ENCODE measurements around the gene EPS8.
"Not testable (repeated sequence)": the region's sequence is repeated elsewhere in the genome, so short reads cannot be mapped to it uniquely, and the experiment has no call there.

The EPS8 gene

DNA sequence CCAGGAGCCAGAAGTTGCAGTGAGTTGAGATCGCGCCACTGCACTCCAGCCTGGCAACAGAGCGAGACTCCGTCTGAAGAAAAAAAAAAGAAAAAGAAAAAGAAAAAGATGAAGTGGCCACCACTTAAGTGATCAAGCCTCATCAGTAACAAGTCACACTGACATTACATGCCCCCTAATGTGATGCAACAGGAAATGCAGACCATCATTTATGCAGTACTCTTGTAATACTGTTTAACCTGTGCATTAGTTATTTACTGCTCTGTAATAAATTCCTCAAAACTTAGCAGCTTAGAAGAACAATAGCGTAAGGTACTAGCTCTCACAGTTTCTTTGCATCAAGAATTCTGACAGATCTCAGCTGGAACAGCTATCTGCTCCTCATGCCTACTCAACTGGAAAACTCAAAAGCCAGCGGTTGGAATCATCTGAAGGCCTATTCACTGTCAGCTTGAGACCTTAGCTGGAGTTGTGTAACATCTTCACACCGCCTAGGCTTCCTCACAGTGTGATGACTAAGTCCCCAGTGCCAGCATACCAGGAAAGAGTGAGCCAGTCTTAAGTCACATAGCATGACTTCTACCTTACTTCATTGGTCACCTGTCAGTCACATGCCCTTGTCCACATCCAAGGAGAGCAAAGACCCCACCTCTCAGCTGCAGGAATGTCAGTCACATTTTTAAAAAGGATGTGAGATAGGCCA lies 31.5 kb downstream of the EPS8 start:
- DNase-seq (ENCODE audit: low read depth in 4 of 4, low spot score in 1 of 4): no peak

DNA sequence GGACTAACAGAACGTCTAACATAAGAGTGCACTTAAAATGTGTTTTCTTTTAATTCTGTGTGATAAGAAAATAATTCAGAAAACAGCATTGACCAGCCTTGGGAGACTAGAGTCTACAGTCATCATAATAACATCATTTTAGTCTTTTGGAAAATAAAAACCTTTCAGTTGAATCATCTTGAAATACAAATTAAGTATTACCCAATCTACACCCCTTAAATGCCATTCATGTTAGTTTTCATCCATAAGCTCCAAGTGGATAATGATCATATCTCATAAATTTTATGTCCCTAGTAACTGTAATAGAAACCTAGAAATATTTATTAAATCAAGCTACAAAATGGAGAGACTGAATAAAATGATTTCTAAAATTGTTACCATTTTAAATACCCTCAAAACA lies 32.4 kb downstream of the EPS8 start:
- no peak for DNase-seq (ENCODE audit: low read depth in 4 of 4, low spot score in 1 of 4)

DNA sequence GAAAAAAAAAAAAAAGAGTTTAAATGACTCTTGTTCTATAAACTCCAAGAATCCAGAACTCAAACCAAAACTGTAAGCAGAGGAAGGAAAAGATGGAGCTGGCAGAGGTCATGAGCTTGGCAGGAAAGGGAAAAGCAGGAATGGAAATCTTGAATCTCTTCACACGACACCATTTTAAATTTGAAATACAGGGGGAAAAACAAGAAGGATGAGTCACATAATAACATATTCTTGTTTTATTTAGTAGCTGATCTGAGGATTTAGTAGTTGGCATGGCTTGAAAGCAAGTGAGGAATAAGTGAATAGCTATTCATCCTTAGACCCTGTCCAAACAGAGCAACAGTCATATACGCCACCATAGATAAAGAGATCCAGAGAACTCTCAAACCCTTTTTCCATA lies 35.0 kb downstream of the EPS8 start:
- no peak for DNase-seq (ENCODE audit: low read depth in 4 of 4, low spot score in 1 of 4)

DNA sequence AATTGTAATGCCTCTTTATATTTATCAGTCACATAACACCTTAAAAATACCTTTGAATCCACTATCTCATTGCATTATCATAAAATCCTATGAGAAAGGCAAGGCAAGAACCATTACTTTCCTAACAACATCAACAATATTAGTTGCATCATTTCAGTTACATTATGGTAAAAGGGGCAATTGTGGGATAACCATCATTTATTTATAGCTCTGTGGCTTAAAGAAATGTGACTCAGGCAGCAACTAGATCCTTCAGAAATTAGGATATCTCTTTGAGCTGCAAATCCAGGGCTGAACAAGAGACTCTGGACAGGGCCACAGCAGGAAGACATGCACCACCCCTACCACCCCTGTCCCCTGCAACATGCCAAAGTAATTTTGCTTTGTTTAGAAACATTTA lies 36.4 kb downstream of the EPS8 start:
- no peak for DNase-seq (ENCODE audit: low read depth in 4 of 4, low spot score in 1 of 4)

DNA sequence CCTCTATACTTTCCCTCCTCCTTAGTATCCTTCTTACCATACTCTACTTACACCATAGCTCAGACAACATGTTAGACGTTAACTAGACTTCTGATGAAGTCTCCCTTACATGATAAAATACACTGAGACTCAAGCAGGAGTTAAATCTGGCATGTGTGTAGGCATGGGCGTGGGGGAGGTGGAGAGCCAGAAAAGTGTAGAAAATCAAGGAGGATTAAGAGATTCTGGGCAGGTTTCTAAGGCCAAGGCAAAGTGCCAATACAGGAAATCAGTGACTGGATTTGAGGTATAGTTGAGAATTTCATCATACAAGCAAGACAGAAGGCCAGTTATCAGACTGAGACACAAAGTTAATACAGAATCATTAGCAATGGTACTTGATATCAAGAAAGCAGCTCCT lies 37.4 kb downstream of the EPS8 start:
- no peak for DNase-seq (ENCODE audit: low read depth in 4 of 4, low spot score in 1 of 4)

DNA sequence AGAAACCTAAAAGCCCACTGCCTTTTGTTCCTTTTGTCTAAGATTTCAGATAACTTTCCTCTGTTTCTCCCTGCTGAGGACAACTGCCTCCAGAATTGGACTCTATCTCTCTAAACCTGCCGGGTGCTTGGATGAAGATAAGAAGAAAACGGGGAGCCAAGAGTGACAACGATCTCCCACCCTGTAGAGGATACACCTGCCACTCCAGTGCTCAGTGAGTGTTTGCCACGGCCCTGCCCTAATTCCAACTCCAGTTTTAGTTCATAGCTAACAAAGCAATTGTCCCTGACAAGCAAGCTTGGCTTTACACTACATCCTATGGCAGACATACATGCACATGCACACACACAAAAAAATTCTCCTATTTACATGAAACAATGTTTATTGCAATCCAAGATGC lies 39.3 kb downstream of the EPS8 start:
- no peak for DNase-seq (ENCODE audit: low read depth in 4 of 4, low spot score in 1 of 4)

DNA sequence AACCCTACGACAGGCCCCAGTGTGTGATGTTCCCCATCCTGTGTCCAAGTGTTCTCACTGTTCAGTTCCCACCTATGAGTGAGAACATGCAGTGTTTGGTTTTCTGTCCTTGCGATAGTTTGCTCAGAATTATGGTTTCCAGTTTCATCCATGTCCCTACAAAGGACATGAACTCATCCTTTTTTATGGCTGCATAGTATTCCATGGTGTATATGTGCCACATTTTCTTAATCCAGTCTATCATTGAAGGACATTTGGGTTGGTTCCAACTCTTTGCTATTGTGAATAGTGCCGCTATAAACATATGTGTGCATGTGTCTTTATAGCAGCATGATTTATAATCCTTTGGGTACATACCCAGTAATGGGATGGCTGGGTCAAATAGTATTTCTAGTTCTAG lies 47.3 kb downstream of the EPS8 start:
- not testable (repeated sequence) for DNase-seq (ENCODE audit: low read depth in 4 of 4, low spot score in 1 of 4)

DNA sequence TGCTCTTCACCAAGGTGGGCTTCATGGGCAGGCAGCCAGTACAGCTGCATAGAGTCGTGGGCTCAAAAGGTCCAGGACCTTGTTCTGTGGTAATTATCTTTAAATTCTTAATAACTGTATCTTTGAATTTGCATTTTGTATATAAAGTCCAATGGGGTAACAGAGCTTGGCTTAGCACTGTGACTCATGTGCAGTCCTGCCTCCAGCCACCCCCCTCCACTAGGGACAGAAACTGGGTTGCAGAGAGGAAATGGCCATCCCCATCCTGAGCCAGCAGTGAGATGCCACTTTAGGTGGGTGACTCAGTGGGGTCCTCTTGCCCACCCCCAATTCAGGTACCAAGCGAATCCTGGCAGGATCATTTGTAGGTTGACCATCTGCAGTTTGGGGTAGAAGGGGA lies 48.1 kb downstream of the EPS8 start:
- DNase-seq (ENCODE audit: low read depth in 4 of 4, low spot score in 1 of 4): no peak

DNA sequence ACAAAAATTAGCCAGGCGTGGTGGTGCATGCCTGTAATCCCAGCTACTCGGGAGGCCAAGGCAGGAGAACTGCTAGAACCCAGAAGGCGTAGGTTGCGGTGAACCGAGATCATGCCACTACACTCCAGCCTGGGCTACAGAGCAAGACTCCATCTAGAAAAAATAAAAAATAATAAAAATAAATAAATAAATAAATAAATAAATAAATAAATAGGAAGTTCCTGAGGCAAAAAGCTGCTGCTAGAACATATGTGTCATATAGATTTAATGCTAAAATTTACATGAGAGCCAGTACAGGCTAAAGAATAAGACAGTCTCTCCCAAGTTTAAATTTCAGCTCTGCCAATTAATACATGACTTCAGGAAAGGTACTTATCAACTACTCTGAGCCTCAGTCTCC lies 48.8 kb downstream of the EPS8 start:
- DNase-seq (ENCODE audit: low read depth in 4 of 4, low spot score in 1 of 4): not testable (repeated sequence)

DNA sequence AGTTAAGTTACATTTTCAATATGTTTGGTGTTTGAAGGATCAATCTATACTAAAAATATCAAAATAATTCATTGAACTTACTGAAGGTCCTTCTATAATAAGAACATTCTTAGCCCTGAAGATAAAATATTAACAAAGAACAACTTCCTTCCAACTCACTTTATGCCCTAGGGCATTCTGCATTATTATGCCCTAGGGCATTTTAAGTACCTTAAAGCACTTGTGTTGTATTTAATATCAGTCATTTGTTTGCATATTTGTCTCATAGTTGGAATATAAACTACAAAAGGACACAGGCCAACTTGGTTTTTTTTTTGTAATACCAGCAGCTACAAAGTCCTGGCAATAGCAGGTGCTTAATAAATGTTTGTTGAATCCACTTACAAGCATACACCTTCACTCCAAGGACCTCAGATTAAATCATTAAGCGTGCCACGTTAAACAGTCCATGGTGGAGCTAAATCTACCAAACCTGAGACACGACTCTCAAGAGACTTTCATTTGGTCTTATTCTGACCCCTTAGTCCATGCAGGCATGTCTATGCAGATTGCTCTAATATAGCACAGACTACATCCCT lies 50.7 kb downstream of the EPS8 start:
- DNase-seq (ENCODE audit: low read depth in 4 of 4, low spot score in 1 of 4): no peak

DNA sequence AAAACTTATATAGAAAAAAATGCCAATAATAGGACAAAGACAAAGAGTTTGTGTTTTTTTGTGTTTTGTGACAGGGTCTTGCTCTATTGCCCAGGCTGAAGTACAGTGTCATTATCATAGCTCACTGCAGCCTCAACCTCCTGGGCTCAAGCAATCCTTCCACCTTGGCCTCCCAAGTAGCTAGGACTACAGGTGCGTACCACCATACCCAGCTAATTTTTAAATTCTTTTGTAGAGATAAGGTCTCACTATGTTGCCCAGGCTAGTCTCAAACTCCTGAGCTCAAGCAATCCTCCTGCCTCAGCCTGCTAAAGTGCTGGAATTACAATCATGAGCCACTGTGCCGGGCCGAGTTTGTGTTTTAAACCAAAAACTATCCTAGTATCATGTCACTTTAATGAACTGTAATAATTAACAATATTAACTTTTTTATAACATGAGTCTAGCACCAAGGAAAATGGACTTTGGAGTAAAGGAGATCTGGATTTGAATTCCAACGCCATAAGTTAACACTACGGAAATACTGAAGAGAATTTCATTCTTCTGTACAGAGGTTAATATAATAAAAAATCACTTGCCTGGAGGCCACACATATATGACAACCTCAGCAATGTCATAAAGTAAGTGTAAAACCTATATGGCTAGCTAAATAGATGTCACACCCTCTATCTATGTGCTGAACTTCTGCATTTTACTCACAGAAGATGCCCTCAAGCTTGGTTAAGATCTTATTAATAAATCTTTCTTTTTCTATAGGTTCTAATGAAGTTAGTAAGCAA lies 53.2 kb downstream of the EPS8 start:
- no peak for DNase-seq (ENCODE audit: low read depth in 4 of 4, low spot score in 1 of 4)

DNA sequence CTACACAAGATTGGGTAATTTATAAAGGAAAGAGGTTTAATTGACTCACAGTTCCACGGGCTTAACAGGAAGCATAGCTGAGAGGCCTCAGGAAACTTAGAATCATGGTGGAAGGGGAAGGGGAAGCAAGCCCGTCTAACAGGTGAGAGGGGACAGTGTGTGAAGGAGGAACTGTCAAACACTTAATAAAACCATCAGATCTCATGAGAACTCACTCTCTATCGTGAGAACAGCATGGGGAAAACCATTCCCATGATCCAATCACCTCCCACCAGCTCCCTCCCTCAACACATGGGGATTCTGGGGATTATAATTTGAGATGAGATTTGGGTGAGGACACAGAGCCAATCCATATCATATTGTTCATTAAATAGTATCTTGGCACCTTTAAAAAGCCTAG lies 56.1 kb downstream of the EPS8 start:
- DNase-seq (ENCODE audit: low read depth in 4 of 4, low spot score in 1 of 4): no peak

DNA sequence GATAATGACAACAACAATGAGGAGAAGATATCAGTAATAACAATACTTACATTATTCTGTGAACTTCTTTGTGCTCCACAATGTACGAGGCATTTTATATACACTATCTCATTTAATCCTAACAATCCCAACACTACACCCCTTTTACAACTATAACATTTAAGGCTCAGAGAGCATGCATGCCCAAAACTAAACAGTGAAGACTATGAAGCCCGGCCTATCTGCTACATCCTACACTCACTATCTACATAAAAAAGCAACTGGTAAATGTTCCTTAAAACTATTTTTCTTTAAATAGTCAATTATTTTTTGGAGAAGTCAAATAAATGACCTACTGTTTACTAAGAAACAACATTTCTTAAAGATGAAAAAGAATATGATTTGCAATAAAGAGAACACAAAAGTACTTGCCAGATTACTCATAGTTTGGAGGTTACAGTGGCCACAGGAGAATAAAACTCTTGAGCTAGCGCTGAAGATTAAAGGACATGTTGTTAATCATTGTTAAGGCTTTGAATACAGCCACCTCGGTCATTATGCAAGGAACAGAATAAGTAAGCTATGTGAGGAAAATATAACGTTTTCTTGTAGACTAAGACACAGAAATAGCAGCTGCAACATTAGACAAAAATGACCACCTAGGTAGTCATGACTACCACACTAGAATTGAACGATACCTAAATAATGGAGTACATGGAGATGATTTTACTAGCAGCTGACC lies 56.7 kb downstream of the EPS8 start:
- DNase-seq (ENCODE audit: low read depth in 4 of 4, low spot score in 1 of 4): no peak

DNA sequence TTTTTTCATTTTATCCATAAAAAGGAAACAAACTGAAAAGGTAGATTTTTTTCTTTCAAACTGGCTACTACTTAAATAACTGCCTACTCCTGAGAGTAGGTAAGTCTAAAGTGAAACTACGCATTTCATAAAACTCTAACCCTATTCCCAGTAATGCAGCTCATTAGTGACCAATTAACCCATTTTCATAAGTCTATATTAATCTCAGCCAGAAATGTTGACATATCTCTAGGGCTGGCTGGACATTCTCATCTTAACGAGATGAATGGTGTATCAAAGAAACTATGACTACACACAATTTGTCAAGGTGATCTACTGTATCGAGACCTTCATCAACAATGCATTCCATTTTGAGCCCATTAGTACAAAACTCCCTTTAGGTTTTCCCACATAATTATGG lies 57.2 kb downstream of the EPS8 start:
- DNase-seq (ENCODE audit: low read depth in 4 of 4, low spot score in 1 of 4): no peak

DNA sequence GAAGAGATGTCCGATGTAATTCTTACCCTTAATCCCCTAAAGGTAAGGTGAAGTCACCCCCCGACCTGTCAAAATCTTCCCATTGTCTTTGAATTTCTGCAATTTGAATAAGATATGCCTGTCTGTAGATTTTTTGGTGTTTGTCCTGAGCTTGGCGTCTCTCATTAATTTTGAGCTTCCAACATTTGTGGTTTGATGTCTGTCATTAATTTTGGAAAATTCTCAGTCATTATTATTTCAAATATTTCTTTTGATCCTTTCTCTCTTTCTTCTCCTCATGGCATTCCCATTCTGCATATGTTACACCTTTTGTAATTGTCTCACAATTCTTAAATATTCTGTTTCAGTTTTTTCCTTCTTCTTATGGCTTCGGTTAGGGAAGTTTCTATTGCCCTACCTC lies 60.1 kb downstream of the EPS8 start:
- DNase-seq (ENCODE audit: low read depth in 4 of 4, low spot score in 1 of 4): no peak

DNA sequence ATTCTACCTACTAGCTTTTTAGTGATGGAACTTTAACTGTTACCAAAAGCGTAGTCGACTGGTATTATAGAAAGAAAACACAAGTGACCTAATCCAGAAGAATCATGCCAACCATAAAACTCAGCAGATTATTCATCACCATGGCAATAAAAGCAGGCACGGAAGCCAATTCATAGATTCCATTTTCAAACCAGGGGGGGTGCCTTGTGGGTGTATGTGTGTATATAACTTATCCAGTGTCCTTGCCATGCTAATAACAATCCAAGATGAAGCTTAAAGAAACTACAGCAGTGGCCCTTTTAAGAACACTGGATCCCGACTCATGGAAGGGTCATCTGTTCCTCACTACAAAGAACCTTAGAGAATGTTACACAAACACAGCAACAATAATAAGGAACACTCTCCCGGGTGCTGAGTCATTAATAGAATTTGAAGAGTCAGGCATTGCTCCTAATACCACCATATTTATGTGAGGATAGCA lies 61.0 kb downstream of the EPS8 start:
- no peak for DNase-seq (ENCODE audit: low read depth in 4 of 4, low spot score in 1 of 4)

DNA sequence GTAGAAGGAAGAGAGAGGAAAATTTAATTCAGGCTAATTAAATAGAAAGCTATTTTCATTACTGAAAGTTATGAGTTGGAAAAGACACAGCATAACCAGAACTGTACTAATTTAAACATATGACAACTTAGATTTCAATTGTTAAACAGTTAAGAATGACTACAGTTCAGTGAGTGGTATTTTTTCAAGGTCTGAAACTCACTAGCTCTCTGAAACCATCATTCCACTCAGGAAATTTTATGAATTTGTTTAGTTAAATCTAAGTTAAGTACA lies 62.4 kb downstream of the EPS8 start:
- no peak for DNase-seq (ENCODE audit: low read depth in 4 of 4, low spot score in 1 of 4)

DNA sequence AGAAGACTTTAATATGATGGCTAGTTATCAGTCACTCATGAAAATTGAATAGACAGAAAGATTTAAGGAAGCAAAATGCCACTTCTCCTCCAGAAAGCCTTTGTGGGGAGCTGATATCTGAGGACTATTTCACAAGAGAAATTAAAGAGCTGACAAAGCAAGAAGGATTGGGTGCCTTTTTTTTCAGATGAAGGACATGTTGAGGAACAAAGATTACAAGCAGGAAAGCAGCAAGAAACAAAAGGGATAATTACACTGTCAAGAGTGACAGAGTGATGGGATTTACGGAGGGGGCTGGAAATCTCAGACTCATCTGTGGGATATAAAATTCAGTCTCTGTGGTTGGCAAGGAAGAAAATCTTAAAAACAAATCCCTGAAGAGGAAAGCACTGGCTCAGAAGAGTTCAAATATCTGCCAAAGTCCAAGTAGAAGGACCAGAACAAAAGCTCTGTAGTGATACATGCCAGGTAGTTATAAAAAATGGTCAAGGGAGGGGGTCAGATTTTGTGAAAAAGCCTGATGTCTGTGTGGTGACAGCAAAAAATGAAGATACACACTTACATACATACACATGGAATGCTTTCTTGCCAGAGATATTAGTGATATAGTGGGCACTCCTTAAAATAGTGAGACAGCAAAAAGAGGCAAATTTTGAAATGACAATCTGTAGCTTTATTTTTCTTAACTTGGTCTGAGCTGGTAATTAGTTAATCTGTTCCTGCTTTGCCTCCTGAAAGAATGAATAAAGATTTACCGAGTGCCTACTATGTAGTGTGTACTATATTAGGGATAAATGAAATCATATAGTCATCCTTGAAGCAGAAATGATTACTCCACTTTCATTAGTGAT lies 62.9 kb downstream of the EPS8 start:
- no peak for DNase-seq (ENCODE audit: low read depth in 4 of 4, low spot score in 1 of 4)

DNA sequence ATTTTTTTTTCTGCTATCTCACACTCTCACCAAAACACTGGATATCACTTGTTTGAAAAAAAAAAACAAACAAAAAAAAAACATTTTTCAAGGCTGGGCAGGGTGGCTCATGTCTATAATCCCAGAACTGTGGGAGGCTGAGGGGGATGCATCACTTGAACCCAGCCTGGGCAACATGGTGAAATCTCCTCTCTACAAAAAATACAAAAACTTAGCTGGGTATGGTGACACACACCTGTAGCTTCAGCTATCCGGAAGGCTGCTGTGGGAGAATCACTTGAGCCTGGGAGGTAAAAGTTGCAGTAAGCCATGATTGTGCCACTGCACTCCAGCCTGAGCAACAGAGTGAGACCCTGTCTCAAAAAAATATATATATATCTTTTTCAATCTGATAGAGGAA lies 66.2 kb downstream of the EPS8 start:
- DNase-seq (ENCODE audit: low read depth in 4 of 4, low spot score in 1 of 4): no peak

DNA sequence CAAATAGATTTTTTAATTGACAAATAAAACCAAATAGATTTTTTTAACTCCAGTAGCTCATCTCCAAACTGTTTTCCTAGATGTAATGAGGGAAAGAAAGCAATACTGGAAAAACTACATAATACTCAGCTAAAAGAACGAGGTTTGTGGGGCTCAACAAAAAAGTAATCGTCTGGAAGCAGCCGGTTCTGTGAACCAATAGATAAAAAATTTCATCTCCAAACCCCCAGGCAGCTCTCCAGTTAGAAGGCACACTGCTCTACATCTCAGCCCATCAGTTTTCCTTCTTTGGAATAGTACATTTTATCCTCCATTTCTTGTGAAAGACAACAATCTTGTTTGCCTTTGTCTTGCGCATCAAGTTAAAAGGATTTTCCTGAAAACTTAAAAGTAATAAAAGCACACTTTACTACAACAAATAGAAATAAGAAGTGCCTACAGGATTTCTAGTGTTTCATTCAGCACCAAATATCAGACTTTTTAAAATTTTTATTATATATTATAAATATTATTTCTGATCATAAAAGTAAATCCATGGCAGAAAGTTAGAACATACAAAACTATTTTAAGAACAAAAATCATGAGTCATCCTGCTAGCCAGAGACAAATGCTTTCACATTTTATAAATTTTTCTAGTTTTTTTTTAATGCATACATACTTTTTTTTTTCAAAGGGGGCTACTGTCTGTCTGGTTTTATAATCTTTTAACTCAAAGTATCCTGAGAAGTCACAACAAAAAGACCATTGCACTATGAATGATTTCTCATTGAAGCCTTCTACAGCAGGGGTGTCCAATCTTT lies 67.7 kb downstream of the EPS8 start:
- no peak for DNase-seq (ENCODE audit: low read depth in 4 of 4, low spot score in 1 of 4)
